Nephron progenitor cell (in vitro differentiated cells): ENCODE data around the gene SND1.
"Not testable (repeated sequence)": the region's sequence is repeated elsewhere in the genome, so short reads cannot be mapped to it uniquely, and the experiment has no call there.

Experiments
- DNase-seq: peaks from one replicate; pipeline ENCODE4 v3.0.0; 2021
- H3K27ac Mint-ChIP-seq: 2 replicates; pipeline ENCODE4 v1.8.0; 2021; ENCODE audit warnings: mild to moderate bottlenecking, moderate library complexity, mixed read lengths
- H3K27me3 Mint-ChIP-seq: 2 replicates; pipeline ENCODE4 v1.8.0; 2021; ENCODE audit warnings: mild to moderate bottlenecking, low read depth, mixed read lengths; ENCODE audit not compliant: poor library complexity
- H3K36me3 Mint-ChIP-seq: 2 replicates; pipeline ENCODE4 v1.8.0; 2021; ENCODE audit warnings: low read depth, mixed read lengths
- H3K4me1 Mint-ChIP-seq: 2 replicates; pipeline ENCODE4 v1.8.0; 2021; ENCODE audit warnings: mixed read lengths
- H3K4me3 Mint-ChIP-seq: 2 replicates; pipeline ENCODE4 v1.8.0; 2021; ENCODE audit warnings: mild to moderate bottlenecking, moderate library complexity, mixed read lengths
- H3K9me3 Mint-ChIP-seq: 2 replicates; pipeline ENCODE4 v1.8.0; 2021; ENCODE audit warnings: mild to moderate bottlenecking, moderate library complexity, mixed read lengths
- TF ChIP-seq, protein P1 (sequence below): fragments of 200-600 bp; sonication (generic); IDR thresholded peaks from 2 replicates; pipeline ENCODE4 v1.5.0; 2021; ENCODE audit warnings: antibody characterized with exemption

SND1 gene

GRCh38 chr7:128108641-128109423 is 456.8 kb downstream of the SND1 start:
- peaks cover 57% of the 10 kb centered on the region for H3K27me3 Mint-ChIP-seq
- H3K4me3 Mint-ChIP-seq, result no peak overlapping the region
- TF ChIP-seq, protein P1, sequence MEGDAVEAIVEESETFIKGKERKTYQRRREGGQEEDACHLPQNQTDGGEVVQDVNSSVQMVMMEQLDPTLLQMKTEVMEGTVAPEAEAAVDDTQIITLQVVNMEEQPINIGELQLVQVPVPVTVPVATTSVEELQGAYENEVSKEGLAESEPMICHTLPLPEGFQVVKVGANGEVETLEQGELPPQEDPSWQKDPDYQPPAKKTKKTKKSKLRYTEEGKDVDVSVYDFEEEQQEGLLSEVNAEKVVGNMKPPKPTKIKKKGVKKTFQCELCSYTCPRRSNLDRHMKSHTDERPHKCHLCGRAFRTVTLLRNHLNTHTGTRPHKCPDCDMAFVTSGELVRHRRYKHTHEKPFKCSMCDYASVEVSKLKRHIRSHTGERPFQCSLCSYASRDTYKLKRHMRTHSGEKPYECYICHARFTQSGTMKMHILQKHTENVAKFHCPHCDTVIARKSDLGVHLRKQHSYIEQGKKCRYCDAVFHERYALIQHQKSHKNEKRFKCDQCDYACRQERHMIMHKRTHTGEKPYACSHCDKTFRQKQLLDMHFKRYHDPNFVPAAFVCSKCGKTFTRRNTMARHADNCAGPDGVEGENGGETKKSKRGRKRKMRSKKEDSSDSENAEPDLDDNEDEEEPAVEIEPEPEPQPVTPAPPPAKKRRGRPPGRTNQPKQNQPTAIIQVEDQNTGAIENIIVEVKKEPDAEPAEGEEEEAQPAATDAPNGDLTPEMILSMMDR, result no peak
- DNase-seq, result no peak
- peaks cover 10% of the 10 kb centered on the region for H3K4me1 Mint-ChIP-seq
- no peak overlapping the region for H3K27ac Mint-ChIP-seq
- no peaks in the 10 kb centered on the region for H3K36me3 Mint-ChIP-seq
- peaks cover 3% of the 10 kb centered on the region for H3K9me3 Mint-ChIP-seq

- not testable (repeated sequence) for H3K4me1 Mint-ChIP-seq, DNase-seq, H3K4me3 Mint-ChIP-seq, H3K27ac Mint-ChIP-seq, H3K36me3 Mint-ChIP-seq, H3K9me3 Mint-ChIP-seq
- peaks cover 58% of the 10 kb centered on the region for H3K27me3 Mint-ChIP-seq
Observed at GRCh38 chr7:128109424-128109969, 457.5 kb downstream of the SND1 start.

- Mint-ChIP-seq H3K9me3 (no peaks in the 10 kb centered on the region), H3K27ac (no peak overlapping the region), H3K4me3 (no peak overlapping the region), H3K36me3 (no peaks in the 10 kb centered on the region), H3K27me3 (peaks cover 52% of the 10 kb centered on the region), H3K4me1 (peaks cover 11% of the 10 kb centered on the region)
- TF ChIP-seq, protein P1, result no peak
- DNase-seq, result no peak
Observed at GRCh38 chr7:128110641-128111364, 458.8 kb downstream of the SND1 start.

DNA sequence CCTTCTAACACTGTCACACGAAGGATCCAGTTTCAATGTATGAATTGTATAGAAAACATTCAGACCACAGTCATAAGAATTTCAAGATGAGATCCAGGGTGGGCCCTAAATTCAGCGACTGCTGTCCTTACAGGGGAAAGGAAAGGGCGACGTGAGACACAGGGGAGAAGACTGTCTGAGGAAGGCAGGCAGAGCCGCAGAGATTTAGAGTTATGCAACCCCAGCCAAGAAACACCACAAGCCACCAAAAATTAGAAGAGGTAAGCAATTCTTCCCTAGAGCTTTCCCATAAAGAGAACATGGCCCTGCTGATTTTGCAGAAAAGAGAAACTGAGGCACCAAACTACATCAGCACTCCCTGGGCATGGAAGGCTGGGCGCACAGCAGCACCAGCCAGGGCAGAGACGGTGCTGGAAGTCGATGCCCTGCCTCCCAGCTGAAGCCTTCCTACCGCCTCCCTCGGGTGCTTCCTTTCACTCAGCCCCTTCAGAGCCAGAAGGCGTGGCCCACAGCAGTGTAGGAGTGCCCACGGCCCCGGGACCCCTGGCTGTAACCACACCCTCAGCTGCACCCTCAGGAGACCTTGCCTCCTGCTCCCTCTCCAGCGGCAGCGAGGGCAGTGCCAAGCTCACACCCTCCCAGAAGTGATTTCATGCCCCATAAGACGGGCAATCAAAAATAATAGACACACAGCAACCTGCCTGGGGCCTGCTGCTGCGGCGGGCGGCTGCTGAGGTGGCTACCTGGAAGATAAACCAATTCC is 460.2 kb downstream of the SND1 start:
- H3K36me3 Mint-ChIP-seq, result no peaks in the 10 kb centered on the region
- peaks cover 46% of the 10 kb centered on the region for H3K27me3 Mint-ChIP-seq
- no peak overlapping the region for H3K4me3 Mint-ChIP-seq
- H3K9me3 Mint-ChIP-seq, result no peaks in the 10 kb centered on the region
- TF ChIP-seq, protein P1, result no peak
- H3K27ac Mint-ChIP-seq, result peak overlapping the region; percentile 8
- H3K4me1 Mint-ChIP-seq, result peaks cover 21% of the 10 kb centered on the region
- DNase-seq, result no peak

- peaks cover 51% of the 10 kb centered on the region for H3K27me3 Mint-ChIP-seq
- H3K27ac Mint-ChIP-seq, result no peak overlapping the region
- TF ChIP-seq, protein P1, result no peak
- H3K36me3 Mint-ChIP-seq, result no peaks in the 10 kb centered on the region
- H3K9me3 Mint-ChIP-seq, result no peaks in the 10 kb centered on the region
- no peak overlapping the region for H3K4me3 Mint-ChIP-seq
- H3K4me1 Mint-ChIP-seq, result peaks cover 27% of the 10 kb centered on the region
- DNase-seq, result no peak
Observed at GRCh38 chr7:128112781-128113221, 460.8 kb downstream of the SND1 start.

DNA sequence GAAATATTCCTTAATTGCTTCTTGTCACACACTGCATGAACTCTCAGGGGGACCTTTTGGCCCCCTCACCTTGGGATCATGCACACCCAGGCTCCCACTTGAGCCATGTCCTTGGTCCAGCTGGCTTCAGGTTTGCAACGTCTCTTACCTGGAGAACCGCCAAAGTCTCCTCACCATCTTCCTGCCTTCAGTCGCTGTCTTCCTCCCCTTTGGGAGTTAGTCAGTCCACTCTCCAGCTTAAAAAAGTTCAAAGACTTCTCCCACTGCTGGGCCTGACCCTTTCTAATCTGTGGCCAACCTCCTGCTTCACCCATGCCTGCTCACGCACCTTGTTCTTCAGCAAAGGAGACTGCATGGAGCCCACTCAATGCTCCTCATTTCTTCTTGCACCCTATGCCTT is 461.8 kb downstream of the SND1 start:
- H3K4me3 Mint-ChIP-seq, result no peak overlapping the region
- H3K4me1 Mint-ChIP-seq, result peaks cover 32% of the 10 kb centered on the region
- H3K36me3 Mint-ChIP-seq, result no peaks in the 10 kb centered on the region
- no peak for DNase-seq
- peaks cover 47% of the 10 kb centered on the region for H3K27me3 Mint-ChIP-seq
- H3K9me3 Mint-ChIP-seq, result no peaks in the 10 kb centered on the region
- no peak overlapping the region for H3K27ac Mint-ChIP-seq
- TF ChIP-seq, protein P1, result no peak
